ENCODE results near the gene KCNK16.

DNA sequence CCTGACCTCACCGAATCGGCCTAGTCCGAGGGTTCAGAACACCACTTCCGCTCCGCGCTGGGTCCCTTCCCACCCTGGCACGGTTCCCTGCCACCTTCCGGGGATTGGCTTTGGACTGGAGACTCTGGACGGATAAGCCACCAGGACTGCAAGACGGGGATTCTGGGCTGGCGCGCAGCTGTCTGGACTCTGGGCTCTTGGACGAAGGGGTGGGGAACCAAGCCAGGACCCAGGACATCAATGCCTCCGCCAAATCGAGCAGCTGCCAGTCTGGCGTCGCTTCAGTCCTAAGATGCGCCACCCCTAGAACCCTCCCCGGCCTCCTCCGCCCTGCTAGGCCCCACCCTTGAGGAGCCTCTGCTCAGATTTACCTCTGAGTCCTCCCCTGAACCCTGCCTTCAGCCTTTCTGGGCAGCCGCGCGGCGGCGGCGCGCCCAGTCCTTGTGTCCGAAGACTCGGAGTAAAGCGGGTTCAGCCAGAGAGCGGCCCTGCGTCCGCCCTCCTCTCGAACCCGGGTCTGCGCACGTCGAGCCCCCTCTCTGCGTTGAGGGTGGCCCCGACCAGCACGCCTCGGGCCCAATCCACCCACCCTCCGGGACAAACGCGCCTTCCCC, 9.5 kb downstream of the KCNK16 start:
- TF ChIP-seq, protein P1, sequence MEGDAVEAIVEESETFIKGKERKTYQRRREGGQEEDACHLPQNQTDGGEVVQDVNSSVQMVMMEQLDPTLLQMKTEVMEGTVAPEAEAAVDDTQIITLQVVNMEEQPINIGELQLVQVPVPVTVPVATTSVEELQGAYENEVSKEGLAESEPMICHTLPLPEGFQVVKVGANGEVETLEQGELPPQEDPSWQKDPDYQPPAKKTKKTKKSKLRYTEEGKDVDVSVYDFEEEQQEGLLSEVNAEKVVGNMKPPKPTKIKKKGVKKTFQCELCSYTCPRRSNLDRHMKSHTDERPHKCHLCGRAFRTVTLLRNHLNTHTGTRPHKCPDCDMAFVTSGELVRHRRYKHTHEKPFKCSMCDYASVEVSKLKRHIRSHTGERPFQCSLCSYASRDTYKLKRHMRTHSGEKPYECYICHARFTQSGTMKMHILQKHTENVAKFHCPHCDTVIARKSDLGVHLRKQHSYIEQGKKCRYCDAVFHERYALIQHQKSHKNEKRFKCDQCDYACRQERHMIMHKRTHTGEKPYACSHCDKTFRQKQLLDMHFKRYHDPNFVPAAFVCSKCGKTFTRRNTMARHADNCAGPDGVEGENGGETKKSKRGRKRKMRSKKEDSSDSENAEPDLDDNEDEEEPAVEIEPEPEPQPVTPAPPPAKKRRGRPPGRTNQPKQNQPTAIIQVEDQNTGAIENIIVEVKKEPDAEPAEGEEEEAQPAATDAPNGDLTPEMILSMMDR (IDR thresholded peaks at IDR 0.05), result no peak
- no peak for TF ChIP-seq POLR2A (IDR thresholded peaks at IDR 0.05)

All from body of pancreas (tissue), 4 donors.